Measurements from ENCODE around the gene FLII. TPM values are rescaled to one million over a fixed set of nuclear protein-coding genes. Genes with fewer than 3 reads are reported as not detected.
A peak's percentile ranks its signal among the peaks of the same experiment; 100 is the strongest.
"Not testable (repeated sequence)": the region's sequence is repeated elsewhere in the genome, so short reads cannot be mapped to it uniquely, and the experiment has no call there.

The FLII gene
- 268 and 275 TPM in 2 replicates for total RNA-seq

DNA sequence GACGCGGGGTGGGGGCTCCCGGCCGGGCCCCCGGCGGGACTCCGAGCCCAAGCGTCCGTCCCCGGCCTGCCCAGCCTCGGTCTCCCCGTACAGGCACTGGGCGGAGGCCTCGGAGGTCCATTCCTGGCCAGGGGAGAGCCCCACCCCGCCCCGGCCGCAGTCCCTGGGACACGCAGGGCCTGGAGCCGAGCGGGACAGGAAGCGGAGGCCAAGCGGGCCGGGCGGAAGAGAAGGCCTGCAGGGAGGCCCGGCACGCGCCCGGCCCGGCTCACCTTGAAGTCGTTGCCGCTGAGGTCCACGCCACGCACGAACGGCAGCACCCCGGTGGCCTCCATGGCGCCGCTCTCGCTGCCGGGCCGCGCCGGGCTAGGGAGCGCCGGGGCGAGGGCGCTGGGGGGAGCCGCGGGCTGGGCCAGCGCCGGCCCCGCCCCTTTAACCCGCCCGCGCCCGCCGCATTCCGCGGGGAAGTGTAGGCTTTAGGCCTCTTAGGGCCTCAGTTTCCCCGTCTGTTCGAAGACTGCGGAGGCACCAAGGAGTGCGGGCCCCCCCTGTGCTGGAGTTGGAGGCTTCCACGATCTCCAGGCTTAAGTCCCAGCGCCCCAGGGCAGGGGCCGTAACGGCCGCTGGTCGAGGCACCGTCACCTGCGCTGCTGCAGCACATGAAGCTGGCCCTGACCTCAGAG lies at the start of gene FLII:
Gene FLII, minus strand, starts transcription at position 383 of the 683 bp plus-strand sequence. Its CDS starts 48 bp downstream, at position 335.
- peak within 1 kb of the TSS; percentile 89 for H3K27ac Mint-ChIP-seq
- H3K4me3 Mint-ChIP-seq, result peak within 1 kb of the TSS; percentile 99
- intact Hi-C loops (cut with micrococcal nuclease), result loop anchor here (1.0 kb wide), 1 partner anchor 10 kb away; no protein-coding TSS in a partner anchor
- no peaks in the 10 kb centered on the region for H3K27me3 Mint-ChIP-seq (ENCODE audit: insufficient read depth)
- no peaks in the 10 kb centered on the region for H3K9me3 Mint-ChIP-seq
- peaks cover 31% of the 10 kb centered on the region for H3K4me1 Mint-ChIP-seq (ENCODE audit: low read depth)
- peak; percentile 50 for DNase-seq (ENCODE audit: low spot score)
- H3K36me3 Mint-ChIP-seq (ENCODE audit: low read depth), result peaks cover 12% of the 10 kb centered on the region

- intact Hi-C loops (cut with micrococcal nuclease); H3K27me3 Mint-ChIP-seq (ENCODE audit: insufficient read depth): not testable (repeated sequence)
- H3K36me3 Mint-ChIP-seq (ENCODE audit: low read depth), result peaks cover 40% of the 10 kb centered on the region
Measured at GRCh38 chr17:18303206-18303605, 44.7 kb upstream of the FLII start.

DNA sequence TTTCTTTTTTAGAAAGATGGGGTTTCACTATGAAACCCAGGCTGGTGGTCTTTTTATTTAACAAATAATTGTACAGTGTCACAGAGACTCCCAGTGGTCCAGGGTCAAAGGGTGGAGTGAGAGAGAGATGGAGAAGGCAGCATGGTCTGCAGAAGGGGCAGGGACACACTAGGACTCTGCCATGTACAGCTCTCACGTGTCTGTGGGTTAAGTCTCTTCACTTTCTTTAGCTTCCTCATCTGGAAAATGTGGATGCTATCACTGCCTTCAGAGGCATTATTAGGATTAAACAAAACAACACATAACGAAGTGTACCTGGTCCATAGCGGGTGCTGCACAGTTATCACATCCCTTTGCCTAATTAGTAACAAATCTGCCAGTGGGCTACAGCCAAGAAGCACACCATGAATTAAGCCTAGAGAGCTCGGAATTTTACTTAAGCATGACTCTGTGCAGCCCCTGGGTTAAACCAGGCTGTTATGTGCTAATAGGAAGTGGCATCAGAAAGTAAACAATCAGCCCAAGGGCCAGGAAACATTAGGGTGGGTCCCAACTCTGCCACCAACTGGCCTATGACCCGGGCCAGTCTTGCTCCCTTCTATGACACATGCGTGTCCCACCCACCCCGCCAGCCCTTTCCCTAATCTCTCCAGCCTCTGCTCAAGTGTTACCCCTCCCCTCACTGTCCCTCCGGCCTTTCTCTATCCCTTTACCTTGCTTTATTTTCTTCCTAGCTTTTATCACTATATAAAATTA lies 42.4 kb upstream of the FLII start:
- H3K27me3 Mint-ChIP-seq (ENCODE audit: insufficient read depth), result no peaks in the 10 kb centered on the region
- H3K4me3 Mint-ChIP-seq, result no peak overlapping the region
- no peaks in the 10 kb centered on the region for H3K4me1 Mint-ChIP-seq (ENCODE audit: low read depth)
- no peak for DNase-seq (ENCODE audit: low spot score)
- intact Hi-C loops (cut with micrococcal nuclease), result no loop called here
- H3K9me3 Mint-ChIP-seq, result no peaks in the 10 kb centered on the region
- H3K36me3 Mint-ChIP-seq (ENCODE audit: low read depth), result peaks cover 41% of the 10 kb centered on the region
- H3K27ac Mint-ChIP-seq, result no peak overlapping the region

More at GRCh38 chr17:18303206-18303605, 44.7 kb upstream of the FLII start:
- H3K9me3 Mint-ChIP-seq; H3K27ac Mint-ChIP-seq; H3K4me3 Mint-ChIP-seq; H3K4me1 Mint-ChIP-seq (ENCODE audit: low read depth); DNase-seq (ENCODE audit: low spot score): not testable (repeated sequence)

- H3K9me3 Mint-ChIP-seq; H3K4me1 Mint-ChIP-seq (ENCODE audit: low read depth); H3K27ac Mint-ChIP-seq; H3K27me3 Mint-ChIP-seq (ENCODE audit: insufficient read depth); intact Hi-C loops (cut with micrococcal nuclease); H3K4me3 Mint-ChIP-seq; DNase-seq (ENCODE audit: low spot score): not testable (repeated sequence)
- H3K36me3 Mint-ChIP-seq (ENCODE audit: low read depth), result peaks cover 40% of the 10 kb centered on the region
Measured at GRCh38 chr17:18298061-18298460, 39.5 kb upstream of the FLII start.

DNA sequence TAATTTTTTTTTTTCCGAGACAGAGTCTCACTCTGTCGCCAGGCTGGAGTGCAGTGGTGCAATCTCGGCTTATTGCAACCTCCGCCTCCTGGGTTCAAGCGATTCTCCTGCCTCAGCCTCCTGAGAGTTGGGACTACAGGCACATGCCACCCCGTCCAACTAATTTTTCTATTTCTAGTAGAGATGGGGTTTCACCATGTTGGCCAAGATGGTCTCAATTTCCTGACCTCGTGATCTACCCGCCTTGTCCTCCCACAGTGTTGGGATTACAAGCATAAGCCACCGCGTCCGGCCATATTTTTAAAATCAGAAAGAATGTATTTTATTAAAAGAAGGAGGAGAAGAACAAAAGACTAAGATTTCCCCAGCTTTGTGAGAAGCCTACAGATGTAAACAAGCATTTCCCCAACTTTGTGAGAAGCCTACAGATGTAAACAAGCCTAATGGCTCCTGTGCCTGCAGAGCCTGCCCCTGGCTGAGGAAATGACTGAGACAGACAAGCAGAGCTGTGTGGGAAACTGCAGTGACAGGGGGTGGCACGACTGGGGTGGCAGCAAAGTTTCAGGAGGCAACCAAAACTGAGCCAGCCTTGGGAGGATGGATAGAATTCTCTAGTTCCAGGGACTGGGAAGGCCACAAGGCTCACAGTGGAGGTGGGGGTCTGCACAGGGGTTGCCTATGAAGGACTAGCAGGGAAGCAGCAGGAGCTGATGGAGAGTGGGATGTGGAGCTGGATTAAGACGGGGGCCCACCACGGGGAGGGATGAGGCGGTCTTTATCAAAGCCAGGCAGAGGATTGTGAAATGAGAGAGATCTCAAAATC lies 33.4 kb upstream of the FLII start:
- H3K27me3 Mint-ChIP-seq (ENCODE audit: insufficient read depth), result no peaks in the 10 kb centered on the region
- H3K9me3 Mint-ChIP-seq, result no peaks in the 10 kb centered on the region
- peaks cover 42% of the 10 kb centered on the region for H3K36me3 Mint-ChIP-seq (ENCODE audit: low read depth)
- no peak overlapping the region for H3K27ac Mint-ChIP-seq
- no peaks in the 10 kb centered on the region for H3K4me1 Mint-ChIP-seq (ENCODE audit: low read depth)
- intact Hi-C loops (cut with micrococcal nuclease), result no loop called here
- no peak overlapping the region for H3K4me3 Mint-ChIP-seq
- no peak for DNase-seq (ENCODE audit: low spot score)

GRCh38 chr17:18285296-18285695 lies 26.8 kb upstream of the FLII start:
- intact Hi-C loops (cut with micrococcal nuclease), result no loop called here
- no peaks in the 10 kb centered on the region for H3K27me3 Mint-ChIP-seq (ENCODE audit: insufficient read depth)
- H3K9me3 Mint-ChIP-seq, result no peaks in the 10 kb centered on the region
- H3K4me1 Mint-ChIP-seq (ENCODE audit: low read depth), result no peaks in the 10 kb centered on the region
- H3K36me3 Mint-ChIP-seq (ENCODE audit: low read depth), result peaks cover 54% of the 10 kb centered on the region
- no peak overlapping the region for H3K27ac Mint-ChIP-seq
- H3K4me3 Mint-ChIP-seq, result no peak overlapping the region
- no peak for DNase-seq (ENCODE audit: low spot score)

- no peaks in the 10 kb centered on the region for H3K4me1 Mint-ChIP-seq (ENCODE audit: low read depth)
- intact Hi-C loops (cut with micrococcal nuclease), result no loop called here
- no peaks in the 10 kb centered on the region for H3K27me3 Mint-ChIP-seq (ENCODE audit: insufficient read depth)
- H3K9me3 Mint-ChIP-seq, result no peaks in the 10 kb centered on the region
- H3K4me3 Mint-ChIP-seq, result no peak overlapping the region
- no peak overlapping the region for H3K27ac Mint-ChIP-seq
- no peak for DNase-seq (ENCODE audit: low spot score)
- peaks cover 42% of the 10 kb centered on the region for H3K36me3 Mint-ChIP-seq (ENCODE audit: low read depth)
Measured at GRCh38 chr17:18281788-18282187, 23.2 kb upstream of the FLII start.

GRCh38 chr17:18280766-18281371 lies 22.3 kb upstream of the FLII start:
- Mint-ChIP-seq H3K27ac (no peak overlapping the region), H3K4me3 (no peak overlapping the region), H3K4me1 (ENCODE audit: low read depth) (no peaks in the 10 kb centered on the region)

GRCh38 chr17:18280249-18280648 lies 21.7 kb upstream of the FLII start:
- H3K36me3 Mint-ChIP-seq (ENCODE audit: low read depth), result peaks cover 37% of the 10 kb centered on the region

More at GRCh38 chr17:18280766-18281371, 22.3 kb upstream of the FLII start:
- Mint-ChIP-seq H3K36me3 (ENCODE audit: low read depth) (peaks cover 43% of the 10 kb centered on the region), H3K27me3 (ENCODE audit: insufficient read depth) (no peaks in the 10 kb centered on the region), H3K9me3 (no peaks in the 10 kb centered on the region)
- DNase-seq (ENCODE audit: low spot score), result no peak
- intact Hi-C loops (cut with micrococcal nuclease), result no loop called here

DNA sequence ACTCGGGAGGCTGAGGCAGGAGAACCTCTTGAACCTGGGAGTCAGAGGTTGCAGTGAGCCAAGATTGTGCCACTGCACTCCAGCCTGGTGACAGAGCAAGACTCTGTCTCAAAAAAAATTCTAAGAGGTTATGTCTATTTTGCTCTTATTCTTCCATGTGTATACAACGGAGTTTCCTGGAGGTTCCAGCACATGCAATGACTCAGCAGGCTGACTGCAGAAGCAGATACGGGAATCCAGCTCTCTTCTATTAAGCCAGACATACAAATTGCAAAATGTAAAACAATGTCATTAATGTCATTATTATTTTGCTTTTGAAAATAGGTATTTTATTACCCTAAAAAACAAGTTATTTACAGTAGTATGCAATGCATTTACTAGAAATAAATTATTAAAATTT lies 20.3 kb upstream of the FLII start:
- H3K4me1 Mint-ChIP-seq (ENCODE audit: low read depth), result no peaks in the 10 kb centered on the region
- H3K27me3 Mint-ChIP-seq (ENCODE audit: insufficient read depth), result no peaks in the 10 kb centered on the region
- H3K4me3 Mint-ChIP-seq, result no peak overlapping the region
- no peaks in the 10 kb centered on the region for H3K9me3 Mint-ChIP-seq
- peaks cover 30% of the 10 kb centered on the region for H3K36me3 Mint-ChIP-seq (ENCODE audit: low read depth)
- intact Hi-C loops (cut with micrococcal nuclease), result no loop called here
- no peak overlapping the region for H3K27ac Mint-ChIP-seq
- DNase-seq (ENCODE audit: low spot score), result no peak

More at GRCh38 chr17:18280249-18280648, 21.7 kb upstream of the FLII start:
- DNase-seq (ENCODE audit: low spot score), result no peak
- Mint-ChIP-seq H3K4me3 (no peak overlapping the region), H3K9me3 (no peaks in the 10 kb centered on the region), H3K27me3 (ENCODE audit: insufficient read depth) (no peaks in the 10 kb centered on the region), H3K27ac (no peak overlapping the region), H3K4me1 (ENCODE audit: low read depth) (no peaks in the 10 kb centered on the region)
- intact Hi-C loops (cut with micrococcal nuclease), result no loop called here

- Mint-ChIP-seq H3K4me1 (ENCODE audit: low read depth) (no peaks in the 10 kb centered on the region), H3K27ac (no peak overlapping the region), H3K36me3 (ENCODE audit: low read depth) (peaks cover 23% of the 10 kb centered on the region), H3K4me3 (no peak overlapping the region), H3K9me3 (no peaks in the 10 kb centered on the region), H3K27me3 (ENCODE audit: insufficient read depth) (no peaks in the 10 kb centered on the region)
- no peak for DNase-seq (ENCODE audit: low spot score)
- intact Hi-C loops (cut with micrococcal nuclease), result no loop called here
Measured at GRCh38 chr17:18277076-18277475, 18.5 kb upstream of the FLII start.

DNA sequence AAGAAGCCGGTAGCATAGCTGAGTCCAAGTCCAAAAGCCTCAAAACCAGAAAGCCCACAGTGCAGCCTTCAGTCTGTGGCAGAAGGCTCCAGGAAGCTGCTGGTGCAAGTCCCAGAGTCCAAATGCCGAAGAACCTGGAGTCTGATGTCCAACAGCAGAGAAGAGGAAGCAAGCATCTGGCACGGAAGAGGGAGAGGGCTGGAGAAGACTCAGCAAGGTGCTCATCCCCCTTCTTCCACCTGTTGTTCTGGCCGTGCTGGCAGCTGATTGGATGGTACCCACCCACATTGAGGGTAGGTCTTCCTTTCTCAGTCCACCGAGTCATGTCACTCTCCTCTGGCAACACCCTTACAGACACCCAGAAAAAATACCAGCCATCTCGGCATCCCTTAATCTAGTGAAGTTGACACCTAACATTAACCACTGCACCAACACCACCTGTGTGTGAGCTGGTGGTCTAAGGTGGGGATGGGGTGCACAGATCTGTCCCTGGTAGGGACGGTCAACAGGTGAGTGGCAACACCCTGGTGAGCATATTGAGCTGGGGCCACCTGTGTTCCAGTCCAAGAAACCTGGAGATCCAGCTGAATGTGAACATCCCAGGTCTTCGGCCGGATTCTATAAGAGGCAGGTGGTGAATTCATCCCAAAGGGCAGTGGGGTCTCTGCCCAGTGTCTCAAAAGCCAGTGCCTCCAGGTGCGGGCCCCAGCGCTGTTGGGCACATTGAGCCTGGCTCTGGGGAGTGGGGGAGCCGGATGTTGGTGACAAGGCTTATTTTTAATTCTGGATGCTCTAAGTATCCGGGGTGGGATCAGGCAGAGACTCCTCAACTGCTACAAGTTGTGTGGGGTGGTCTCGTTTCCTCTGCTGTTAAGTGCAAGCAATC lies 11.8 kb upstream of the FLII start:
- no peak for DNase-seq (ENCODE audit: low spot score)
- H3K36me3 Mint-ChIP-seq (ENCODE audit: low read depth), result peaks cover 6% of the 10 kb centered on the region
- H3K27ac Mint-ChIP-seq, result no peak overlapping the region
- H3K9me3 Mint-ChIP-seq, result no peaks in the 10 kb centered on the region
- intact Hi-C loops (cut with micrococcal nuclease), result no loop called here
- peaks cover 5% of the 10 kb centered on the region for H3K4me1 Mint-ChIP-seq (ENCODE audit: low read depth)
- no peaks in the 10 kb centered on the region for H3K27me3 Mint-ChIP-seq (ENCODE audit: insufficient read depth)
- H3K4me3 Mint-ChIP-seq, result no peak overlapping the region

Measured in activated T-helper 1 cell treated with anti-CD3 and anti-CD28 coated beads, Interleukin-12 subunit alpha, Interleukin-12 subunit beta, Interleukin-2, Interleukin-4 antibody, amounts not matched to agents 30 ng/mL and 10 ng/mL and 1 ng/mL, durations not matched to agents 14 hours and 24 hours and 36 hours (primary cell).